ENCODE results near the gene ARHGAP18.

The ARHGAP18 gene

DNA sequence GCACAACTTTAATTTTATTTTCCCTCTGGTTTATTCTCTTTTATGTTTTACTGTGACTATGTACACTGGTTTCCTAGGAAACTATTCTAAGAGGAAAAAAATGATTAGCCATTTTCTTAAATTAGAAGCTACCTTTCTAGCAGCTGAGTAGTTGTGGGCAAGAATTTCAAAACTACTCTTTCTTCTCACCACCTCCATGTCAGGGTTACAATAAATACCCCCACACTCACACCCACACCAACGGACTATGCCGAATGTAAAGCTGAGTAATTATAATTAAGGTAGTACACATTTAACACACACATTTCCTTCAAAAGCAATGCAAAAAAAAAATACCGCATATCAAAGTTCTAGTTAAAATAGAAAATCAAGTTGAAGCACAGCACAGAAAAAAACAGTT, 78.9 kb downstream of the ARHGAP18 start:
- no peak for DNase-seq (ENCODE audit: extremely low read depth, low read depth)
- TF ChIP-seq, protein P1, sequence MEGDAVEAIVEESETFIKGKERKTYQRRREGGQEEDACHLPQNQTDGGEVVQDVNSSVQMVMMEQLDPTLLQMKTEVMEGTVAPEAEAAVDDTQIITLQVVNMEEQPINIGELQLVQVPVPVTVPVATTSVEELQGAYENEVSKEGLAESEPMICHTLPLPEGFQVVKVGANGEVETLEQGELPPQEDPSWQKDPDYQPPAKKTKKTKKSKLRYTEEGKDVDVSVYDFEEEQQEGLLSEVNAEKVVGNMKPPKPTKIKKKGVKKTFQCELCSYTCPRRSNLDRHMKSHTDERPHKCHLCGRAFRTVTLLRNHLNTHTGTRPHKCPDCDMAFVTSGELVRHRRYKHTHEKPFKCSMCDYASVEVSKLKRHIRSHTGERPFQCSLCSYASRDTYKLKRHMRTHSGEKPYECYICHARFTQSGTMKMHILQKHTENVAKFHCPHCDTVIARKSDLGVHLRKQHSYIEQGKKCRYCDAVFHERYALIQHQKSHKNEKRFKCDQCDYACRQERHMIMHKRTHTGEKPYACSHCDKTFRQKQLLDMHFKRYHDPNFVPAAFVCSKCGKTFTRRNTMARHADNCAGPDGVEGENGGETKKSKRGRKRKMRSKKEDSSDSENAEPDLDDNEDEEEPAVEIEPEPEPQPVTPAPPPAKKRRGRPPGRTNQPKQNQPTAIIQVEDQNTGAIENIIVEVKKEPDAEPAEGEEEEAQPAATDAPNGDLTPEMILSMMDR (IDR thresholded peaks at IDR 0.05; ENCODE audit: low read depth, low read length): no peak

DNA sequence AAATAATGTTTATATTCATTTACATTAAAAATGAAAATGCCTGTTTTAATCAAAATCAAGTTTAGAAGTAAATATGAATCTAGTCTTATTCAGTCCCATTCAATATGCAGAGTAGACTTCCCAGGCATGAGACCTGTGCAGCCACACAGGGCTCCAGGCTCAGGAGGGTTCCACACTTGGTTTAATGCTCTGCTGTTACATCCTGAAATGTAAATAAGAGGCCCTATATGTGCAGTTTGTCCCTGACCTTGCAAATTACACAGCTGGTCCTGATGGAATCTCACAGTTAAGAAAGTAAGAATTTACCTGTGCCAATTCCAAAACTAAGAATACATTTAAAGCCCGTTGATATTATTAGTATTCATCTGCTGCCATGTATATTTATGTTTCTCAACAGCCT, 79.4 kb downstream of the ARHGAP18 start:
- DNase-seq (ENCODE audit: extremely low read depth, low read depth): no peak
- TF ChIP-seq, protein P1 (IDR thresholded peaks at IDR 0.05; ENCODE audit: low read depth, low read length): no peak

DNA sequence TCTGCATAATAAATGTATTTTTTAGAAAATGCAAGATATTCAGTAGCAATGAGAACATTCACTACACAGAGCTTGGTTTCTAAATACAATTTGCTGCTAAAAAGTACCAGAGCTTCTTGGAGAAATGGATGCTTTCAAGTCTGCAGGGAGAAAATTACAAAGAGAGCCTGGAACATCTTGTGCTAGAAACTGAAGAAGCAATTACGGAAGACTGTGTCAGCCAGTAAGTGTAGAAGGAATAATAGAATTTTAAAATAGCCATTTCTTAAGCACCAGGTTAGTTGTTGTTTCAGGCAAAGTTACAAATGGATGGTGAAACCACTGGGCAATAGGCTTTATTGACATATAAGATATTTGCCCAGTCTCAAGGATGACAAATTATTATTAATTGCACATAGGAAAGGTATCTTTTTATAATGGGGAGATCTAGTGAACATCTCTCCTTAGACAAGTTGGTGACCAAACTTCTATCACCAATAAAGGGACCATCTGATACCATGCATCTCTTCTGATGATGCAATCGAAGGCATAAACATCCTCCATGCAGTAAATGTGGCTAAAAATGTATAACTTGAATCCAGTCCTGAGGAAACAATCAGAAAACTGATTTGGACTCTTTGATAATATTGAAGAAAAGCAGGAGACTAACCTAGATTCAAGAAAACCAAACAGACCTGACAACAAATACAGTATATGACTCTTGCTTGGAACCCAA, 81.7 kb downstream of the ARHGAP18 start:
- DNase-seq (ENCODE audit: extremely low read depth, low read depth): no peak
- TF ChIP-seq, protein P1 (IDR thresholded peaks at IDR 0.05; ENCODE audit: low read depth, low read length): no peak

DNA sequence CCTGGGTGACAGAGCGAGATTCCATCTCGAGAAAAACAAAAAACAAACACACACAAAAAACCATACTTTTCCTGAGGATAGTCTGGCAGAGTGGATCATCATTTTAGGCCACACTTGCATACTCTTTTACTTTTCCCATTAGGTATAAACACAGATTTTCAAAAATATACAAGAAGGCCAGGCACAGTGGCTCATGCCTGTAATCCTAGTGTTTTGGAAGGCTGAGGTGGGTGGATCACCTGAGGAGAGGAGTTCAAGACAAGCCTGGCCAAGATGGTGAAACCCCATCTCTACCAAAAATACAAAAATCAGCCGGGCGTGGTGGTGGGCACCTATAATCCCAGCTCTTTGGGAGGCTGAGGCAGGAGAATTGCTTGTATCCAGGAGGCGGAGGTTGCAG, 85.5 kb downstream of the ARHGAP18 start:
- DNase-seq (ENCODE audit: extremely low read depth, low read depth): no peak
- TF ChIP-seq, protein P1 (IDR thresholded peaks at IDR 0.05; ENCODE audit: low read depth, low read length): no peak

DNA sequence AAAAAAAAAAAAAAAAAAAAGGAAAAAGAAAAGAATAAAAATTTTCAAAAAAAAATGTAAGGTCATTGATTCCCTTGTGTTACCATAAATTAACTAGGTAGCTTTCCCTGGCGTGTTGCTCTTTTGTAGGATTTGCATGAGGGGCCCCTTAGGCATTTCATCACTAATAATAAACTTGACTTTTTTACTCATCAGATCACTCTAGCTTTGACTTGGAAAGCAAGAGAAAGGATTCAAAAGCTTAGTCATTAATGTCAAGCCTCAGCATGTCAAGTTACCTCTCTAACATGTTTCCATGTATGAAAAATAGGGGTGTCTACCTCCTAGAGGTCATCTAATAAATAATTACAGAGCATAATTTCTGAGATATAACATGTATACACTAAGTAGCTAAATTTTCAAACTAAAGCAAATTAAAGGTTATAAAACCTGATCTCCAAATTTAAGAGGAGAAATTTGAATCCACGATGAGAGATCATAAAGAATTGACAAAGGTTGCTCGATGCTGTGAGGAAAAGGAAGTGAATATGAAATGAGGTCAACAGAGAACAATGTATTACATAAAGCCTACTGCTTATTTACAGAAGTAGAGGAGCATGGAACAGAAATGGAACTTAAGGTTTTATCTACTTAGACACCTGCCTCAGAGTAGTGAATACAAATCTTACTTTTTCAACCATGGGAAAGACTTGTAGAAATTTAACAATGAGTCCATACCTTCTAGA, 86.8 kb downstream of the ARHGAP18 start:
- DNase-seq (ENCODE audit: extremely low read depth, low read depth): no peak
- TF ChIP-seq, protein P1 (IDR thresholded peaks at IDR 0.05; ENCODE audit: low read depth, low read length): no peak

DNA sequence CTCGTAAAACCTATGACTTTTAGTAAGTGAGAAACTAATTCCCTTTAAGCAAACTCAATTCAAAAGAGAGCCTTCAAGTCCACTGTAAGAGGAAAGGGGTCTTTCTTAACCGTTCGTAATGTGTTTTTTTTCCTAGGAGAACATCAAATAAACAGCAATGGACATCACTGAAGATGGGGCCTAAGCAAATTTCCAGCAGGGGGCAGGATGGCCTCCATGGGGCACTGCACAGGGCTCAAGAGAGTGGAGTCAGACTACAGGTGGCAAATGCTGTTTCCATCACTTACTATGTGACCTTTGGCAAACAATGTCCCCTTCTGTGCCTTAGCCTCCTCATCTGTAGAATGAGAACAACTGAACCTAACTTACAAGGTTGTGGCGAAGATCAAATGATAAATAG, 88.7 kb downstream of the ARHGAP18 start:
- DNase-seq (ENCODE audit: extremely low read depth, low read depth): no peak
- TF ChIP-seq, protein P1 (IDR thresholded peaks at IDR 0.05; ENCODE audit: low read depth, low read length): no peak; the same call in 1 of the 2 replicates

DNA sequence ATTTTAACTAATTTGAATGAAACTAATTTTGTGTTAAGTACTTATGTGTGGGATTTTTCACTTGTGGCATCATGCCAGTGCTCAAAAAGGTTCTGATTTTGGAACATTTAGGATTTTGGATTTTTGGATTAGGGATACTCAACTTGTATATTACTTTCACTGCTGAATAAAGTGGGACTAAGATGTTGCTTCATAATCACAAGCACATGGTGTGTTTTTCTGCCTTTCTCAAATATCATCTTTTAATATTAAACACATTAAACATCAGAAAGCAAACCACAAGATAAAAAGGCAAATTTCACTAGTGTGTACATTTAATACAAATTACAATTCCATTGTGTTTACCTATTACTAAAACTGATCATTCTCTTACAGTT, 89.8 kb downstream of the ARHGAP18 start:
- DNase-seq (ENCODE audit: extremely low read depth, low read depth): no peak
- TF ChIP-seq, protein P1 (IDR thresholded peaks at IDR 0.05; ENCODE audit: low read depth, low read length): no peak

Measured in AG09319 (cell line).